HCT116 (cell line): Measurements from ENCODE around the gene ANGPT4. TPM values are rescaled to one million over a fixed set of nuclear protein-coding genes. Genes with fewer than 3 reads are reported as not detected.

Source experiments
- ATAC-seq: fragments of 200-7000 bp; cut with Tn5 transposase; 2 replicates; pipeline ENCODE4 v1.9.1; 2020; ENCODE audit warnings: mild to moderate bottlenecking, moderate library complexity
- BruUV-seq: library from RNA; stranded (reverse); fragments of 400-500 nt; replicated peaks from 2 replicates; lab custom pipeline; 2021; lab: Mats Ljungman, UMichigan
- CTCF ChIA-PET: fragments of 300-600 bp; sonication (Branson Sonifier 250); formaldehyde crosslinking; loops from one replicate; lab custom pipeline; 2021; ENCODE audit warnings: antibody characterized with exemption; lab: Charles Lee
- POLR2A ChIA-PET: fragments of 300-600, 350-600 bp; sonication (Branson Sonifier 250); formaldehyde crosslinking; loops from one replicate; lab custom pipeline; 2021; ENCODE audit warnings: antibody characterized with exemption; lab: Charles Lee
- RAD21 ChIA-PET, 2 experiments: fragments of 300-600 bp; sonication (Branson Sonifier 250); formaldehyde crosslinking; loops; one replicate each; lab custom pipeline; 2023; ENCODE audit warnings: low total read pairs in 2 of 2; ENCODE audit not compliant: uncharacterized antibody in 2 of 2, unreplicated experiment in 2 of 2, low non-redundant PET in 1 of 2; lab: Charles Lee
- DNase-seq: peaks from one replicate; pipeline ENCODE4 v3.0.0-alpha.2; 2010; ENCODE audit warnings: low read depth, low spot score
- H2AFZ ChIP-seq: fragments of 200-600 bp; shearing (Covaris generic), sonication (generic); 2 replicates; pipeline ENCODE4 v1.6.1; 2017; ENCODE audit warnings: low read depth, mixed run types, mixed read lengths, antibody characterized with exemption, low read length; ENCODE audit not compliant: poor library complexity, severe bottlenecking
- H3K27ac ChIP-seq: 2 replicates; pipeline ENCODE4 v1.5.1; 2012; ENCODE audit warnings: low read depth, low read length
- H3K27me3 ChIP-seq: fragments of 200-600 bp; sonication (generic); 2 replicates; pipeline ENCODE4 v1.6.1; 2016; ENCODE audit warnings: mixed run types, low read length, mixed read lengths; ENCODE audit not compliant: insufficient read depth
- H3K36me3 ChIP-seq, 2 experiments: fragments of 200-500 bp in 1 of 2; fragments of 200-600 bp in 1 of 2; sonication (Bioruptor generic) in 1 of 2; sonication (generic) in 1 of 2; 2 replicates each; pipeline versions ENCODE4 v1.5.1 to v1.6.1; 2014 to 2016; ENCODE audit warnings: low read length in 2 of 2, inconsistent platforms in 1 of 2, mixed read lengths in 1 of 2, mixed run types in 1 of 2; ENCODE audit not compliant: insufficient read depth in 2 of 2, control insufficient read depth in 1 of 2
- H3K4me1 ChIP-seq, 2 experiments: fragments of 200-600 bp in 1 of 2; sonication (generic) in 1 of 2; 2 replicates each; pipeline versions ENCODE4 v1.5.1 to v1.6.1; 2012 to 2017; ENCODE audit warnings: low read length in 2 of 2, inconsistent platforms in 1 of 2, mild to moderate bottlenecking in 1 of 2, mixed read lengths in 1 of 2, mixed run types in 1 of 2, moderate library complexity in 1 of 2; ENCODE audit not compliant: insufficient read depth in 2 of 2, control insufficient read depth in 1 of 2
- H3K4me2 ChIP-seq: fragments of 200-600 bp; sonication (generic); 2 replicates; pipeline ENCODE4 v1.6.1; 2017; ENCODE audit warnings: mixed run types, low read length, mixed read lengths
- H3K4me3 ChIP-seq, 2 experiments: fragments of 200-600 bp in 1 of 2; sonication (generic) in 1 of 2; replicated peaks in 1 of 2; 2 replicates each; pipeline ENCODE4 v1.5.1; 2011 to 2016; ENCODE audit warnings: low read length in 2 of 2, control low read depth in 1 of 2, low read depth in 1 of 2, mild to moderate bottlenecking in 1 of 2, mixed read lengths in 1 of 2, mixed run types in 1 of 2
- H3K79me2 ChIP-seq: fragments of 200-600 bp; sonication (generic); 2 replicates; pipeline ENCODE4 v1.6.1; 2017; ENCODE audit warnings: mild to moderate bottlenecking, mixed run types, low read length, moderate library complexity, mixed read lengths; ENCODE audit not compliant: insufficient read depth
- H3K9ac ChIP-seq: fragments of 200-600 bp; sonication (generic); 2 replicates; pipeline ENCODE4 v1.6.1; 2016; ENCODE audit warnings: low read length, mixed read lengths
- H3K9me2 ChIP-seq: fragments of 200-600 bp; sonication (generic), shearing (Covaris generic); 2 replicates; pipeline ENCODE4 v1.6.1; 2017; ENCODE audit warnings: mixed run types, mild to moderate bottlenecking, moderate library complexity; ENCODE audit not compliant: insufficient read depth
- H3K9me3 ChIP-seq, 2 experiments: fragments of 200-500 bp in 1 of 2; fragments of 200-600 bp in 1 of 2; sonication (Bioruptor generic) in 1 of 2; sonication (generic) in 1 of 2; 2 replicates each; pipeline ENCODE4 v1.6.1; 2014 to 2017; ENCODE audit warnings: low read length in 2 of 2, mixed read lengths in 2 of 2, inconsistent platforms in 1 of 2, low read depth in 1 of 2, mild to moderate bottlenecking in 1 of 2, mixed run types in 1 of 2, moderate library complexity in 1 of 2; ENCODE audit not compliant: control insufficient read depth in 1 of 2, insufficient read depth in 1 of 2
- H4K20me1 ChIP-seq: fragments of 200-600 bp; sonication (generic), shearing (Covaris generic); 2 replicates; pipeline ENCODE4 v1.6.1; 2017; ENCODE audit warnings: mixed run types, mild to moderate bottlenecking, moderate library complexity; ENCODE audit not compliant: insufficient read depth
- ATF3 ChIP-seq: IDR thresholded peaks from 2 replicates; pipeline ENCODE4 v1.6.1; 2012
- CBX3 ChIP-seq: IDR thresholded peaks from 2 replicates; pipeline ENCODE4 v1.6.1; 2012; ENCODE audit warnings: low read depth
- CEBPB ChIP-seq: IDR thresholded peaks from 2 replicates; pipeline ENCODE4 v1.6.1; 2012; ENCODE audit warnings: low read depth
- CTCF ChIP-seq, 3 experiments: fragments of 200-600 bp in 1 of 3; sonication (generic) in 1 of 3; IDR thresholded peaks in 2 of 3; conservative IDR thresholded peaks in 1 of 3; 2 replicates each; pipeline ENCODE4 v1.5.1; 2012 to 2017; ENCODE audit warnings: low read depth in 2 of 3, low read length in 2 of 3, antibody characterized with exemption in 1 of 3, borderline replicate concordance in 1 of 3, control low read depth in 1 of 3, mild to moderate bottlenecking in 1 of 3, mixed read lengths in 1 of 3, mixed run types in 1 of 3, moderate library complexity in 1 of 3; ENCODE audit not compliant: insufficient read depth in 1 of 3
- ELF1 ChIP-seq: IDR thresholded peaks from 2 replicates; pipeline ENCODE4 v1.6.1; 2012; ENCODE audit warnings: low read depth, borderline replicate concordance
- EZH2 ChIP-seq: fragments of 200-600 bp; sonication (generic); IDR thresholded peaks from 2 replicates; pipeline ENCODE4 v1.6.1; 2017; ENCODE audit warnings: antibody characterized with exemption, mixed run types
- FOSL1 ChIP-seq: IDR thresholded peaks from 2 replicates; pipeline ENCODE4 v1.6.1; 2012; ENCODE audit warnings: low read depth
- JUND ChIP-seq: IDR thresholded peaks from 2 replicates; pipeline ENCODE4 v1.6.1; 2012
- MAX ChIP-seq: IDR thresholded peaks from 2 replicates; pipeline ENCODE4 v1.6.1; 2012
- POLR2AphosphoS5 ChIP-seq: IDR thresholded peaks from 2 replicates; pipeline ENCODE4 v1.6.1; 2011; ENCODE audit warnings: mild to moderate bottlenecking, low read depth, low read length, moderate library complexity
- RAD21 ChIP-seq: IDR thresholded peaks from 2 replicates; pipeline ENCODE4 v1.6.1; 2012; ENCODE audit warnings: low read depth, mild to moderate bottlenecking
- REST ChIP-seq: IDR thresholded peaks from 2 replicates; pipeline ENCODE4 v1.6.1; 2012; ENCODE audit warnings: low read depth
- SIN3A ChIP-seq: IDR thresholded peaks from 2 replicates; pipeline ENCODE4 v1.6.1; 2012; ENCODE audit warnings: low read depth
- SP1 ChIP-seq: IDR thresholded peaks from 2 replicates; pipeline ENCODE4 v1.6.1; 2012; ENCODE audit warnings: low read depth
- SRF ChIP-seq: IDR thresholded peaks from 2 replicates; pipeline ENCODE4 v1.6.1; 2012; ENCODE audit warnings: low read depth
- TCF7L2 ChIP-seq: IDR thresholded peaks from 2 replicates; pipeline ENCODE4 v1.7.0; 2011; ENCODE audit warnings: borderline replicate concordance, inconsistent platforms; ENCODE audit not compliant: insufficient read depth, insufficient read length; ENCODE audit errors: extremely low read depth
- YY1 ChIP-seq: IDR thresholded peaks from 2 replicates; pipeline ENCODE4 v1.6.1; 2011; ENCODE audit warnings: low read length, low read depth, moderate library complexity, mild to moderate bottlenecking; ENCODE audit not compliant: insufficient replicate concordance; ENCODE audit errors: extremely low read depth
- ZBTB33 ChIP-seq: IDR thresholded peaks from 2 replicates; pipeline ENCODE4 v1.6.1; 2011; ENCODE audit warnings: mild to moderate bottlenecking, low read length, moderate library complexity; ENCODE audit not compliant: insufficient replicate concordance; ENCODE audit errors: extremely low read depth
- ZFX ChIP-seq: fragments of 450-650 bp; IDR thresholded peaks from 2 replicates; pipeline ENCODE4 v1.6.1; 2017
- ZNF274 ChIP-seq: fragments of 200-500 bp; sonication (Bioruptor generic); IDR thresholded peaks from 2 replicates; pipeline ENCODE4 v1.6.1; 2014; ENCODE audit warnings: mild to moderate bottlenecking, low read depth, low read length, inconsistent platforms
- intact Hi-C: fragments of 100-400 bp; cut with micrococcal nuclease; formaldehyde crosslinking; loops from 2 replicates; pipeline ENCODE4 v1.10.0; 2022
- total RNA-seq: library from RNA; stranded (reverse); gene quantifications from one replicate; pipeline ENCODE4 v1.2.1, GENCODE V29; 2021; ENCODE audit not compliant: unreplicated experiment

Gene ANGPT4
- total RNA-seq, 1 experiment from 2014 or later: not detected

- ChIA-PET RAD21 (no interaction called here), POLR2A (no interaction called here), CTCF (no interaction called here)
- H3K9me2 ChIP-seq: no peaks in the 10 kb centered on the region
- ATAC-seq: no peak
- no peak overlapping the region for H3K4me3 ChIP-seq
- intact Hi-C loops: no loop called here
- no TSS peak for BruUV-seq
- no peak overlapping the region for H3K27ac ChIP-seq
- no peaks in the 10 kb centered on the region for H3K27me3 ChIP-seq
- no peaks in the 10 kb centered on the region for H4K20me1 ChIP-seq
- H3K79me2 ChIP-seq: peaks cover 61% of the 10 kb centered on the region
- H3K4me2 ChIP-seq: no peak overlapping the region
- H3K9ac ChIP-seq: no peak overlapping the region
- H3K9me3 ChIP-seq: no peaks in the 10 kb centered on the region
- TF ChIP-seq REST: no peak
- TF ChIP-seq POLR2AphosphoS5: no peak
- TF ChIP-seq ZNF274: no peak
- TF ChIP-seq EZH2: no peak
- TF ChIP-seq ZBTB33: no peak
- no peak for TF ChIP-seq MAX
- TF ChIP-seq ATF3: no peak
- no peak for TF ChIP-seq JUND
- TF ChIP-seq CEBPB: no peak
- TF ChIP-seq CTCF (IDR thresholded peaks at IDR 0.05 in 2 of 3, conservative IDR thresholded peaks at IDR 0.05 in 1 of 3; ENCODE audit: borderline replicate concordance in 1 of 3, insufficient read depth in 1 of 3, low read depth in 2 of 3, low read length in 2 of 3): no peak
- TF ChIP-seq YY1: no peak
- no peak for TF ChIP-seq ELF1
- no peak for TF ChIP-seq CBX3
- TF ChIP-seq FOSL1: no peak
- TF ChIP-seq TCF7L2: no peak
- no peak for TF ChIP-seq RAD21
- TF ChIP-seq SRF: no peak
- TF ChIP-seq SIN3A: no peak
- no peak for TF ChIP-seq ZFX
- no peak for TF ChIP-seq SP1
- H3K4me1 ChIP-seq: peaks cover 38 to 63% of the 10 kb centered on the region in 2 experiments
- H3K36me3 ChIP-seq: no peaks in the 10 kb centered on the region
- no peak for DNase-seq
- no peak overlapping the region for H2AFZ ChIP-seq
Observed at GRCh38 chr20:839626-840025, 76.5 kb downstream of the ANGPT4 start.
